AG10803 (cell line): ENCODE data around the gene CHAF1B.

Experiments
- DNase-seq: peaks from one replicate; pipeline ENCODE4 v3.0.0; 2010; ENCODE audit warnings: low read depth
- H3K4me3 ChIP-seq: 2 replicates; pipeline ENCODE4 v1.5.1; 2011; ENCODE audit warnings: mild to moderate bottlenecking, low read length, control low read depth
- TF ChIP-seq, protein P1 (sequence below): conservative IDR thresholded peaks from 2 replicates; pipeline ENCODE4 v1.5.1; 2011; ENCODE audit warnings: mild to moderate bottlenecking, low read length, control low read depth, inconsistent platforms

Gene CHAF1B

DNA sequence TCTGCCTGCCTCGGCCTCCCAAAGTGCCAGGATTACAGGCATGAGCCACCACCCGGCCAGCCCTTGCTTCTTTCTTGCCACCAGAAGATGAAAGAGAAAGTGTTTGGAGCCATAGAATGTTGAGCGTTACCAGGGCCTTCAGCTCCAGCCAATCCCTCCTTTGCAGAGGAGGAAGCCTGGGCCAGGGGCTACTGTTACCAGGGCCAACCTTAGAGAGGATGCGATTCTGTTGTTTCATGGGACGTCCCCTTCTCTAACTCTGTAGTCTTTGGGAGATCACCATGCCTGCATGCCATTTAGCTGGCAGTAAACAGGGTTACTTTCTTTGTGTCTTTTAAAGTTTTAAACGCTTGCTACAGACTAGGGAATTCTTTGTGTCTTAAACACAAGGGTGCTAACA is 49.0 kb downstream of the CHAF1B start:
- DNase-seq: no peak
- no peak overlapping the region for H3K4me3 ChIP-seq
- TF ChIP-seq, protein P1, sequence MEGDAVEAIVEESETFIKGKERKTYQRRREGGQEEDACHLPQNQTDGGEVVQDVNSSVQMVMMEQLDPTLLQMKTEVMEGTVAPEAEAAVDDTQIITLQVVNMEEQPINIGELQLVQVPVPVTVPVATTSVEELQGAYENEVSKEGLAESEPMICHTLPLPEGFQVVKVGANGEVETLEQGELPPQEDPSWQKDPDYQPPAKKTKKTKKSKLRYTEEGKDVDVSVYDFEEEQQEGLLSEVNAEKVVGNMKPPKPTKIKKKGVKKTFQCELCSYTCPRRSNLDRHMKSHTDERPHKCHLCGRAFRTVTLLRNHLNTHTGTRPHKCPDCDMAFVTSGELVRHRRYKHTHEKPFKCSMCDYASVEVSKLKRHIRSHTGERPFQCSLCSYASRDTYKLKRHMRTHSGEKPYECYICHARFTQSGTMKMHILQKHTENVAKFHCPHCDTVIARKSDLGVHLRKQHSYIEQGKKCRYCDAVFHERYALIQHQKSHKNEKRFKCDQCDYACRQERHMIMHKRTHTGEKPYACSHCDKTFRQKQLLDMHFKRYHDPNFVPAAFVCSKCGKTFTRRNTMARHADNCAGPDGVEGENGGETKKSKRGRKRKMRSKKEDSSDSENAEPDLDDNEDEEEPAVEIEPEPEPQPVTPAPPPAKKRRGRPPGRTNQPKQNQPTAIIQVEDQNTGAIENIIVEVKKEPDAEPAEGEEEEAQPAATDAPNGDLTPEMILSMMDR: no peak

DNA sequence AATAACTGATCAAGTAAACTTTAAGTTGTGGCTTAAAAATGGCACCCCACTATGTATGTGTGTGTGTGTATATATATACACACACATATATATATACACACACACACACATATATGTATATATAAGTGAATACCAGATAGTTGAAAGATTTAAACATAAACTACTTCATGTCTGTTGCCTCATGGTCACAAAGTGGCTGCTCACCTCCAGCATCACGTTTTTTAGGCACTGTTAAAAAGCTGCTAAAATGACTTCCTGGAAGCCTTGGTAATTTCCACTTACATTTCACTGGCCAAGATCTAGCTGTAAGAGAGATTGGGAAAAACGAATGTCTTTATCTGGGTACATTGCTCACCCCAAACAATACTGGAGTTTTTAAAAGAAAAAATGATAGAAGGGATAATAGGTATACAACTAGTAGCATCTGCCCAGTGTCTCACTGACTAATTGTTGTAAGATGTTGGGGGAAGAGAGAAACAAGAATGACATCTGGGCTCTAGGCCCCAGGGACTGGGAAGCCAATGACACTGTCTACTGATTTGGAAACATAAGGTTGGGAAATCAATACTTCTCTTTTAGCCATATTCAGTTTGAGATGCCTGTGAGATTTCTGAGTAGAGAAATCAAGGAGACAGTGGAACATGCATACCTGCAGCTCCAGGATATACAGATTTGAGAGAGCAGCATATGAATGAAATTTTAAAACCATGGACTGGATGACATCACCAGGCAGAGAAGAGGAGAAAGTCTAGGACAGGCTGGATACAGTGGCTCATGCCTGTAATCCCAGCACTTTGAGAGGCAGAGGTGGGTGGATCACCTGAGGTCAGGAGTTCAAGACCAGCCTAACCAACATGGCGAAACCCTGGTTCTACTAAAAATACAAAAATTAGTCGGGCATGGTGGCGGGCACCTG is 51.9 kb downstream of the CHAF1B start:
- H3K4me3 ChIP-seq: no peak overlapping the region
- DNase-seq: peak; percentile 44
- TF ChIP-seq, protein P1: no peak

DNA sequence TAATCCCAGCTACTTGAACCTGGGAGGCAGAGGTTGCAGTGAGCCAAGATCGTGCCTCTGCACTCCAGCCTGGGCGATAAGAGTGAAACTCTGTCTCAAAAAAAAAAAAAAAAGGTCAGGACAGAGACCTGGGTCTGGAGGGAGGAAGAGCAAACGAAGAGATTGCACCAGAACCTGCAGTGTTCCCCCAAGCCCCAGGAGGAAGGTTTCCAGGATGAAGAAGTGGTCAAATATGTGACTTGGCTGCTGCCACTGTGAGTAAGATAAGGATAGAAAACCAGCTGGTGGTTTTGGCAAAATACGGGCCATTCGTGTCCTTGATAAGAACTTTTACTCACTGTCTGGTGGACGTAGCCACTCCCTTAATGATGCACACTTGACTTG is 52.5 kb downstream of the CHAF1B start:
- TF ChIP-seq, protein P1: no peak
- H3K4me3 ChIP-seq: no peak overlapping the region
- peak; percentile 80 for DNase-seq

DNA sequence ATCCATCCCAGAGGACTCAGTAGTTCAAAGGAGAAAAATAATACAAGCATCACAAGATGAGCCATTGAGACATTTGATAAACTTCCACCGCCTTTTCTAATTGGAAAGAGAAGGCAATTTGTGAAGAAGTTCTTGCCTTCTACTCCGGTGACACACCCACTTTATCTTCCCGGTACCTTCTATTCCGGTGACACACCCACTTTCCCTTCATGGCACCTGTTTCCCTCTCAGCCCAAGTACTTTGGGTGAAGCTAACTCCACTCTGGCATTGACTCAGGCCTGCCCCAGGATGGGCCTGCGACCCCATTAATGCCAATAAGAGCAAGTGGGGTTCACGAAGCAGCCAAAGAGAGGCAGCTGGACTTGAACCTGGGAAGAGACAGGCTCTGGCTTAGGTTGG is 56.5 kb downstream of the CHAF1B start:
- H3K4me3 ChIP-seq: no peak overlapping the region
- TF ChIP-seq, protein P1: no peak
- no peak for DNase-seq

DNA sequence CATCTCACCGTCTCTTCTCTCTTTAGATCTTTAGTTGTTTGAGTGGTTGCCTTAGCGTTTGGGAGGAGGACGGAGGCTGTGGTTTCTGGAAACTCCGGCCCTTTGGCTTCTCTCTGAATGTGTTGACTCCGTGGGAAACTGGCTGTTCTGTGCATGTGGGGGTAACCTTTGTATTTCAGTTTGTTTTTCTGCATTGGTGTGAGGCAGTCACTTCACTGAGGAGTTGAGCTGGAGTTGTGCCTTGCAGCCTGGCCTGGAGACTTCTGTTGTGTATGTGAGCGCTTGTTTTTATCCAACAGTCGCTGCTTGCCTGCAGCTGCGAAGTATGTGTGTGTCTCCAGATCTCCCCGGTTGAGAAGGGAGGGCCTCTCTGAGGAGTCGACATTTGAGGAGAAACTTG is 61.1 kb downstream of the CHAF1B start:
- TF ChIP-seq, protein P1: no peak
- DNase-seq: no peak
- H3K4me3 ChIP-seq: no peak overlapping the region

DNA sequence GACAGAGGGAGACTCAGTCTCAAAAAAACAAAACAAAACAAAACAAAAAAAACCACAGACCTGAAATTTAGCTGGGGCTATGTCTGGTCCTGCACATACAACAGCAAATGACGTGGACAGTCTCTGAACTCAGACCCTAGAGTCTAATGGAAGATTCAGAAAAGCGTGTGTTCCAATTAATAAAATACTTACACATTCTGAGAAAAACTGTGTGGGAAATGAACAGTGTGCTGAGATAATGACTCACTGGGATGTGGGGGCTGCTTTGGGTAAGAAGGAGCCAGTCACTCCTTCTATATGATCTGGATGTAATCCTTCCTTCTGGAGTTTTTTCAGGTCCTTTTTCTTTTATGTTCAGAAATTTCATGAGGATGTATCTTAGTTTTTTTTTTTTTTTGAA is 65.3 kb downstream of the CHAF1B start:
- peak; percentile 29 for DNase-seq
- TF ChIP-seq, protein P1: no peak
- H3K4me3 ChIP-seq: no peak overlapping the region

DNA sequence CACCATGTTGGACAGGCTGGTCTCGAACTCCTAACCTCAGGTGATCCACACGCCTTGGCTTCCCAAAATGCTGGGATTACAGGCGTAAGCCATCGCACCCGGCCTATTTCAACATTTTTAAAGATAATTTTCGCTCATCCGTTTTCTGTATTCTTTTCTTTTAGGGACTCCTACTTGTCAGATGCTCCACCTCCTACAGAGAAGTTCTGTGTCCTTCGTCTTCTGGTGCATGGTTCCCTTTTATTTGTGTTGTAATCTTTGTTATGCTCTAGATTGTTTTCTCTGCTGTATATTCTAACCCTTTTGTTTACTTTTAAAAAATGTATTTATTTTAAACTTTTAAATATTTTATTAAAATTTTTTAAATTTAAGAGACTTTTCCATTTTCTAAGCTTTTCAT is 66.3 kb downstream of the CHAF1B start:
- H3K4me3 ChIP-seq: no peak overlapping the region
- TF ChIP-seq, protein P1: no peak
- DNase-seq: no peak
